PFSK-1 (cell line): Measurements from ENCODE around the gene NT5C1A.

Experiments used
- FOXP2 ChIP-seq: optimal IDR thresholded peaks from 2 replicates; pipeline ENCODE3; 2011; ENCODE audit warnings: borderline replicate concordance, control low read depth, inconsistent platforms; ENCODE audit not compliant: insufficient read depth; ENCODE audit errors: extremely low read length, extremely low read depth
- POLR2AphosphoS5 ChIP-seq: IDR thresholded peaks from 2 replicates; pipeline ENCODE4 v1.6.1; 2012; ENCODE audit warnings: low read depth, mild to moderate bottlenecking, control low read depth, low read length, moderate library complexity
- REST ChIP-seq, 2 experiments: IDR thresholded peaks; 2 replicates each; pipeline versions ENCODE4 v1.6.1 to v1.8.0; 2011 to 2012; ENCODE audit warnings: low read depth in 2 of 2, low read length in 2 of 2, control low read depth in 1 of 2, inconsistent platforms in 1 of 2, mild to moderate bottlenecking in 1 of 2, moderate library complexity in 1 of 2; ENCODE audit not compliant: insufficient read depth in 1 of 2
- SIN3A ChIP-seq: IDR thresholded peaks from 2 replicates; pipeline ENCODE4 v1.6.1; 2012; ENCODE audit warnings: mild to moderate bottlenecking, low read length, moderate library complexity, borderline replicate concordance; ENCODE audit not compliant: insufficient read depth
- TAF1 ChIP-seq: IDR thresholded peaks from 2 replicates; pipeline ENCODE4 v1.6.1; 2012; ENCODE audit warnings: low read length, control low read depth, borderline replicate concordance; ENCODE audit not compliant: insufficient read depth

The NT5C1A gene

GRCh38 chr1:39668894-39669293 lies 3.0 kb downstream of the NT5C1A start:
- TF ChIP-seq POLR2AphosphoS5, result no peak
- TF ChIP-seq SIN3A, result no peak
- TF ChIP-seq TAF1, result no peak
- TF ChIP-seq FOXP2, result no peak
- TF ChIP-seq REST (IDR thresholded peaks at IDR 0.05; ENCODE audit: insufficient read depth in 1 of 2, low read depth in 2 of 2, low read length in 2 of 2), result no peak

GRCh38 chr1:39668111-39668510 lies 3.8 kb downstream of the NT5C1A start:
- TF ChIP-seq TAF1, result no peak
- no peak for TF ChIP-seq SIN3A
- TF ChIP-seq REST (IDR thresholded peaks at IDR 0.05; ENCODE audit: insufficient read depth in 1 of 2, low read depth in 2 of 2, low read length in 2 of 2), result no peak
- TF ChIP-seq FOXP2, result no peak

GRCh38 chr1:39666772-39667171 lies 5.1 kb downstream of the NT5C1A start:
- TF ChIP-seq POLR2AphosphoS5, result no peak
- no peak for TF ChIP-seq REST (IDR thresholded peaks at IDR 0.05; ENCODE audit: insufficient read depth in 1 of 2, low read depth in 2 of 2, low read length in 2 of 2)

GRCh38 chr1:39663559-39663958 lies 8.3 kb downstream of the NT5C1A start:
- TF ChIP-seq POLR2AphosphoS5, result no peak
- no peak for TF ChIP-seq TAF1
- TF ChIP-seq FOXP2, result no peak
- no peak for TF ChIP-seq REST (IDR thresholded peaks at IDR 0.05; ENCODE audit: insufficient read depth in 1 of 2, low read depth in 2 of 2, low read length in 2 of 2)
- no peak for TF ChIP-seq SIN3A

- no peak for TF ChIP-seq SIN3A
- TF ChIP-seq REST (IDR thresholded peaks at IDR 0.05; ENCODE audit: insufficient read depth in 1 of 2, low read depth in 2 of 2, low read length in 2 of 2), result no peak
- no peak for TF ChIP-seq FOXP2
- TF ChIP-seq POLR2AphosphoS5, result no peak
- TF ChIP-seq TAF1, result no peak
These were observed 9.0 kb downstream of the NT5C1A start for GRCh38 chr1:39662861-39663260.
